Fibroblast of lung (primary cell): ENCODE data around the gene SURF4.

Experiments used
- EZH2 ChIP-seq: IDR thresholded peaks from 2 replicates; pipeline ENCODE4 v1.5.1; 2012; ENCODE audit warnings: low read length, control low read depth, mild to moderate bottlenecking; ENCODE audit errors: missing control alignments
- TF ChIP-seq, protein P1 (sequence below), 2 donors: IDR thresholded peaks in 1 of 2; conservative IDR thresholded peaks in 1 of 2; 1 replicate in 1 of 2; 2 replicates in 1 of 2; pipeline ENCODE4 v1.5.1; 2011 to 2012; ENCODE audit warnings: low read length in 2 of 2, control low read depth in 1 of 2, inconsistent platforms in 1 of 2, low read depth in 1 of 2, mild to moderate bottlenecking in 1 of 2

DNA sequence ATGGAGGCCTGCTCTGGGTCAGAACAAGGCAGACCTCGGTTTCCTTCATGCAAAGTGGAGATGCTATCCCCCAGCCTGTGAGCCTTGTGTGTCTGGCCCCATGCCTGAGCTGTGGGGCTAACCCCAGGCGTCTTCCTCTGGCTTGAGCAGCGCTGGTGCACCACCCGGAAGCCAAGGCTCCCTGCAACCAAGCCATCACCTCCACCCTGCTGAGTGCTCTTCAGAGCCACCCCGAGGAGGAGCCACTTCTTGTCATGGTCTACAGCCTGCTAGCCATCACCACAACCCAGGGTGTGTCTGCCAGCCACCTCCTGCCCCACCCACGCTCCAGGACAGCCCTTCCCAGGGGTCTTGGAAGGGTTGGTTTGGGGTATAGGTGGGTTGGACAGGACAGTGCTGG lies 25.7 kb upstream of the SURF4 start:
- TF ChIP-seq, protein P1, sequence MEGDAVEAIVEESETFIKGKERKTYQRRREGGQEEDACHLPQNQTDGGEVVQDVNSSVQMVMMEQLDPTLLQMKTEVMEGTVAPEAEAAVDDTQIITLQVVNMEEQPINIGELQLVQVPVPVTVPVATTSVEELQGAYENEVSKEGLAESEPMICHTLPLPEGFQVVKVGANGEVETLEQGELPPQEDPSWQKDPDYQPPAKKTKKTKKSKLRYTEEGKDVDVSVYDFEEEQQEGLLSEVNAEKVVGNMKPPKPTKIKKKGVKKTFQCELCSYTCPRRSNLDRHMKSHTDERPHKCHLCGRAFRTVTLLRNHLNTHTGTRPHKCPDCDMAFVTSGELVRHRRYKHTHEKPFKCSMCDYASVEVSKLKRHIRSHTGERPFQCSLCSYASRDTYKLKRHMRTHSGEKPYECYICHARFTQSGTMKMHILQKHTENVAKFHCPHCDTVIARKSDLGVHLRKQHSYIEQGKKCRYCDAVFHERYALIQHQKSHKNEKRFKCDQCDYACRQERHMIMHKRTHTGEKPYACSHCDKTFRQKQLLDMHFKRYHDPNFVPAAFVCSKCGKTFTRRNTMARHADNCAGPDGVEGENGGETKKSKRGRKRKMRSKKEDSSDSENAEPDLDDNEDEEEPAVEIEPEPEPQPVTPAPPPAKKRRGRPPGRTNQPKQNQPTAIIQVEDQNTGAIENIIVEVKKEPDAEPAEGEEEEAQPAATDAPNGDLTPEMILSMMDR (conservative IDR thresholded peaks at IDR 0.05 in 1 of 2, IDR thresholded peaks at IDR 0.05 in 1 of 2; ENCODE audit: low read depth in 1 of 2, low read length in 2 of 2) = no peak
- TF ChIP-seq EZH2 = no peak
